HFFc6 (cell line): ENCODE data around the gene TBC1D1. TPM values are rescaled to one million over a fixed set of nuclear protein-coding genes. Genes with fewer than 3 reads are reported as not detected.
"Not testable (repeated sequence)": the region's sequence is repeated elsewhere in the genome, so short reads cannot be mapped to it uniquely, and the experiment has no call there.

Source experiments
- DNase-seq: peaks from one replicate; pipeline ENCODE4 v3.0.0-alpha.2; 2018
- H3K27ac Mint-ChIP-seq: 2 replicates; pipeline ENCODE4 v1.8.0; 2020; ENCODE audit warnings: mild to moderate bottlenecking, mixed read lengths
- H3K27me3 Mint-ChIP-seq: 2 replicates; pipeline ENCODE4 v1.8.0; 2021; ENCODE audit warnings: mild to moderate bottlenecking, moderate library complexity, mixed read lengths; ENCODE audit not compliant: insufficient read depth
- H3K36me3 Mint-ChIP-seq: 2 replicates; pipeline ENCODE4 v1.8.0; 2021; ENCODE audit warnings: low read depth, mixed read lengths
- H3K4me1 Mint-ChIP-seq: 2 replicates; pipeline ENCODE4 v1.8.0; 2020; ENCODE audit warnings: low read depth, mixed read lengths
- H3K4me3 Mint-ChIP-seq: 2 replicates; pipeline ENCODE4 v1.8.0; 2020; ENCODE audit warnings: mild to moderate bottlenecking, moderate library complexity, mixed read lengths
- H3K9me3 Mint-ChIP-seq: 2 replicates; pipeline ENCODE4 v1.8.0; 2020; ENCODE audit warnings: mild to moderate bottlenecking, mixed read lengths
- total RNA-seq, 6 experiments: library from RNA; stranded (reverse); fragmentation: NEBNext Ultra II Directional; extraction: Animal tissue kit (Norgen Biotek cat#: 25700); gene quantifications; 2 replicates in 1 of 6; 3 replicates in 5 of 6; pipeline ENCODE4 v1.2.3, GENCODE V29; 2021
- TF ChIP-seq, protein P1 (sequence below): fragments of 200-600 bp; sonication (generic); IDR thresholded peaks from 2 replicates; pipeline ENCODE4 v1.5.0; 2021; ENCODE audit warnings: antibody characterized with exemption, mild to moderate bottlenecking

Gene TBC1D1
- total RNA-seq, 6 experiments from 2014 or later = 78.5 to 126 (median 112) TPM

DNA sequence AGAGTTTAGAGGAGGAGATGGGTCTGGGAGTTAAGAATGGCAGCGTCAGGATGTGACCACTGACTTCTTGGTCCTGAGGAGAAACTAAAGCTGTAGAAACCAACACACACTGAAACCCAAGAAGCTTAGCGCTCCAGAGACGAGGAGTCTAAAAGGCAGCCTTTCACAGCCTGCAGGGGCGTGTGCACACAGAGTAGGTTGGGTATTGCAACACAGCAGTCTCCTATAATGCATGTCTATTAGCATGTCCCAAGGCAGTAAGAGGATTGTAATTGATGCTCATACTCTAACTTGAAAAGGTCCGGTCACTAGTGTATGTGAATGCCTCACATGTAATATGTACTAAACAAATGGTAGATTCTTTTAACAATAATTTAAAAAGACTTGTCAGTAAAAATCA lies 126.7 kb downstream of the TBC1D1 start:
- DNase-seq = no peak
- peaks cover 22% of the 10 kb centered on the region for H3K4me1 Mint-ChIP-seq
- no peak overlapping the region for H3K27ac Mint-ChIP-seq
- H3K4me3 Mint-ChIP-seq = no peak overlapping the region
- no peaks in the 10 kb centered on the region for H3K9me3 Mint-ChIP-seq
- no peaks in the 10 kb centered on the region; the same call in 1 of the 2 replicates for H3K27me3 Mint-ChIP-seq
- TF ChIP-seq, protein P1, sequence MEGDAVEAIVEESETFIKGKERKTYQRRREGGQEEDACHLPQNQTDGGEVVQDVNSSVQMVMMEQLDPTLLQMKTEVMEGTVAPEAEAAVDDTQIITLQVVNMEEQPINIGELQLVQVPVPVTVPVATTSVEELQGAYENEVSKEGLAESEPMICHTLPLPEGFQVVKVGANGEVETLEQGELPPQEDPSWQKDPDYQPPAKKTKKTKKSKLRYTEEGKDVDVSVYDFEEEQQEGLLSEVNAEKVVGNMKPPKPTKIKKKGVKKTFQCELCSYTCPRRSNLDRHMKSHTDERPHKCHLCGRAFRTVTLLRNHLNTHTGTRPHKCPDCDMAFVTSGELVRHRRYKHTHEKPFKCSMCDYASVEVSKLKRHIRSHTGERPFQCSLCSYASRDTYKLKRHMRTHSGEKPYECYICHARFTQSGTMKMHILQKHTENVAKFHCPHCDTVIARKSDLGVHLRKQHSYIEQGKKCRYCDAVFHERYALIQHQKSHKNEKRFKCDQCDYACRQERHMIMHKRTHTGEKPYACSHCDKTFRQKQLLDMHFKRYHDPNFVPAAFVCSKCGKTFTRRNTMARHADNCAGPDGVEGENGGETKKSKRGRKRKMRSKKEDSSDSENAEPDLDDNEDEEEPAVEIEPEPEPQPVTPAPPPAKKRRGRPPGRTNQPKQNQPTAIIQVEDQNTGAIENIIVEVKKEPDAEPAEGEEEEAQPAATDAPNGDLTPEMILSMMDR = no peak
- peaks cover 30% of the 10 kb centered on the region for H3K36me3 Mint-ChIP-seq

DNA sequence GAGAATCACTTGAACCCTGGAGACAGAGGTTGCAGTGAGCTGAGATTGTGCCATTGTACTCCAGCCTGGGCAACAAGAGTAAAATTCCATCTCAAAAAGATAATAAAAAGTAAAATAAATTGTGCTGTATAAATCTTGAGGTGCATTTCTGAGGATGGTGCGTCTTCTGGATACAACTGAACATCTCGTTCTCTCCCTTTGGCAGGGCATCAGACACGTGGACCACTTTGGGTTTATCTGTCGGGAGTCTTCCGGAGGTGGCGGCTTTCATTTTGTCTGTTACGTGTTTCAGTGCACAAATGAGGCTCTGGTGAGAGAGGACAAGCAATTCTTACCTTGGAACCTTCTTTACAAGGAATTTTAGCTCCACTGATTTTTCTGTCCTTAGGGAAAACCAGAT lies 129.5 kb downstream of the TBC1D1 start:
- Mint-ChIP-seq H3K27ac (no peak overlapping the region), H3K36me3 (peaks cover 37% of the 10 kb centered on the region), H3K4me1 (peaks cover 7% of the 10 kb centered on the region; the same call in 1 of the 2 replicates), H3K27me3 (no peaks in the 10 kb centered on the region; the same call in 1 of the 2 replicates), H3K4me3 (no peak overlapping the region), H3K9me3 (no peaks in the 10 kb centered on the region)
- TF ChIP-seq, protein P1 = no peak
- no peak for DNase-seq

DNA sequence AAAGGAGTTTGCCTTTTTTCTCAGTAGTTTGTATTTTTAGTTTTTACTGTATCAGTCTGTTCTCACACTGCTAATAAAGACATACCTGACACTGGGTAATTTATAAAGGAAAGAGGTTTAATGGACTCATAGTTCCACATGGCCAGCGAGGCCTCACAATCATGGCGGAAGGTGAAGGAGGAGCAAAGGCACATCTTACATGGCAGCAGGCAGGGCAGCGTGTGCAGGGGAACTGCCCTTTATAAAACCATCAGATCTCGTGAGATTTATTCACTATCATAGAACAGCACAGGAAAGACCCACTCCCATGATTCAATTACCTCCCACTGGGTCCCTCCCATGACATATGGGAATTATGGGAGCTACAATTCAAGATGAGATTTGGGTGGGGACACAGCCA lies 130.1 kb downstream of the TBC1D1 start:
- H3K36me3 Mint-ChIP-seq = peaks cover 37% of the 10 kb centered on the region
- H3K27me3 Mint-ChIP-seq, H3K4me3 Mint-ChIP-seq, DNase-seq, H3K4me1 Mint-ChIP-seq, H3K9me3 Mint-ChIP-seq, H3K27ac Mint-ChIP-seq: not testable (repeated sequence)

DNA sequence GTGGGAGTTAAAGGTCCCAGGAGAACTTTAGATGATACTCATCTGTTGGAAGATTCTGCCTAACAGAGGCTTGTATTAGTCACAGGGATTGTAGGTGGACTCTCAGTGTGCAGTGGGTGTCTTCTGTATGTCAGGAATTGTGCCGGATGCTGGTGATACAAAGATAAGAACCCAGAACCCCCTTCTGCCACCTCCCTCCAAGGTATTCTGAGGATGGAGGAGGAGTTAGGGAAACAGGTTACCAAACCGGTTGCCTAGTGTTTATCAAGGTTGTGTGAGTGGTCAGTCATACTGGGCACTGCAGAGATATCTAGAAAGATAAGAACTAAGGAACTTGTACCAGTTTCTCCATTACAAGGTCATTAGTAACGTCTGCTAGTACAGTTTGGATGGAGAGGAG lies 130.9 kb downstream of the TBC1D1 start:
- no peaks in the 10 kb centered on the region for H3K9me3 Mint-ChIP-seq
- TF ChIP-seq, protein P1 = no peak
- no peaks in the 10 kb centered on the region for H3K4me1 Mint-ChIP-seq
- H3K36me3 Mint-ChIP-seq = peaks cover 32% of the 10 kb centered on the region
- no peak for DNase-seq
- no peaks in the 10 kb centered on the region; the same call in 1 of the 2 replicates for H3K27me3 Mint-ChIP-seq
- H3K27ac Mint-ChIP-seq = no peak overlapping the region
- H3K4me3 Mint-ChIP-seq = no peak overlapping the region

DNA sequence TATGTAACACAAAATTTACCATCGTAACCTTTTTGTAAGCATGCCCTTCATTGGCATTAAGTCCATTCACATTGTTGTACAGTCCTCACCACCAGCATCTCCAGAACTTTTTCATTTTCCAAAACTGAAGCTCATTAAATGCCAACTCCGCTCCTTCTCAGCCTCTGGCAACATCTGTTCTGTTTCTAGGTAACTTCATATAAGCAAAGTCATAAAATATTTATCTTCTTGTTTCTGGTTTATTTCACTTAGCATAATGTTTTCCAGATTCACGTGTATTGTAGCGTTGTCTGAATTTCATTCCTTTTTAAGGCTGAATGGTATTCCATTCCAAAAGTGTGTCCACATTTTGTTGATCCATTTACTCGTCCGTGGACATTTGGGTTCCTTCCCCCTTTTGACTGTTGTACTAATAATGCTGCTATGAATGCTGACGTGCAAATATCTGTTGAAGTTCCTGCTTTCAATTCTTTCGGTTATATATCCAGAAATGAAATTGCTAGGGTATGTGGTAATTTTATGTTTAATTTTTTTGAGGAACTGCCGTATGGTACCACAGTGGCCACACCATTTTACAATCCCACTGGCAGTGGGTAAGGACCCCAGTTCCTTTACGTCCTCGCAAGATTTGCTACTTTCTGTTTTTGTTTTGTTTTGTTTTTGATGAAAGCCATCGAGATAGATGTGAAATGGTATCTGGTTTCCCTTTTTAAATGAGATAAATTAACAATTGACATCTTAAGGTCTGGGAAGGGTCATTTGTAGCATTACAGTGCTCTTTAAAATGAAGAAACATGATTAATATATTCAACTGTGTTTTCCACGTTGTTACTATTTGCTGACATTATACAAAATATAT lies 132.7 kb downstream of the TBC1D1 start:
- TF ChIP-seq, protein P1 = no peak
- peaks cover 4% of the 10 kb centered on the region for H3K4me1 Mint-ChIP-seq
- no peak overlapping the region for H3K4me3 Mint-ChIP-seq
- H3K27me3 Mint-ChIP-seq = no peaks in the 10 kb centered on the region; the same call in 1 of the 2 replicates
- no peak overlapping the region for H3K27ac Mint-ChIP-seq
- peaks cover 32% of the 10 kb centered on the region for H3K36me3 Mint-ChIP-seq
- no peaks in the 10 kb centered on the region for H3K9me3 Mint-ChIP-seq
- no peak for DNase-seq

DNA sequence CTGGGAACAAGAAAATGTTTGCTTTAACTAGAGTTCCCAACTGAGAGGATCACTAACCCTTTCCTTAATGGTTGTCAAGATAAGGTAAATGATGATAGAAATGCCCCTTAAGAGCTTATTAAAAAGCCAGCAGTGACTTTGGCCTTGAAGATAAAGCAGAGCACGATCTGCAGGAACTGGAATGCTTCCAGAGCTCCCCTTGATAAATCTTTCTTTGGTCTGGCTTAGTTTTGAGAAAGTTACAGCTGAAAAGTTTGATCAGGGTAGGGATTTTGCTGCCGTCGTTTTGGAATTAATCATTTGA lies 133.3 kb downstream of the TBC1D1 start:
- no peak overlapping the region for H3K27ac Mint-ChIP-seq
- H3K9me3 Mint-ChIP-seq = no peaks in the 10 kb centered on the region
- H3K27me3 Mint-ChIP-seq = no peaks in the 10 kb centered on the region; the same call in 1 of the 2 replicates
- H3K4me3 Mint-ChIP-seq = no peak overlapping the region
- DNase-seq = no peak
- H3K36me3 Mint-ChIP-seq = peaks cover 32% of the 10 kb centered on the region
- TF ChIP-seq, protein P1 = no peak
- H3K4me1 Mint-ChIP-seq = peaks cover 10% of the 10 kb centered on the region
